Measurements from ENCODE around the gene GPRC5D. TPM values are rescaled to one million over a fixed set of nuclear protein-coding genes. Genes with fewer than 3 reads are reported as not detected.
A peak's percentile ranks its signal among the peaks of the same experiment; 100 is the strongest.

The GPRC5D gene
- polyA plus RNA-seq, 1 donor from 2014 or later, result not detected

DNA sequence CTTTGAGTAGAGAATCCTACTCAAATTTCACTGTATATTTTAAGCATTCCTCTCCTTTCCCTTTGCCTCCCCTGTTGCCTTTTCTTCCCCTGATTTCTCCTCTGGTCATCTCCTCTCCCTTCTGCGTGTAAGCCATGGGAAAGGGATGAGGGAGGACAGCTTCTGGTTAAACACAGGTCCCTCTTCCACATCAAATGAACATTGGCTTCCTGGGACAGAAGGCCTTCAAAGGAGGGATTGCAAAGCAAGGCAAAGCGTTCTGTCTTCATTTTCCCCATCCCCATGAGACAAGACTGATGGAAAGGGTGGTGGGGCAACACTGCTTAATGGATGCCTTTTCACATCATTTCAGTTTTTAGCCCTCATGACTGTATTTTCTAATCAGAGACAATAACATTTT is 34.5 kb downstream of the GPRC5D start:
- H3K27ac ChIP-seq (ENCODE audit: low read length), result no peak overlapping the region

GRCh38 chr12:12916135-12916944 is 35.6 kb downstream of the GPRC5D start:
- Histone ChIP-seq H3K9ac (ENCODE audit: low read length) (no peak overlapping the region), H3K9me2 (ENCODE audit: insufficient read depth, low read length) (no peaks in the 10 kb centered on the region), H3K4me2 (ENCODE audit: low read length) (no peak overlapping the region), H3K4me3 (ENCODE audit: low read length) (no peak overlapping the region), H3K36me3 (ENCODE audit: insufficient read depth, low read length) (no peaks in the 10 kb centered on the region), H3K9me3 (ENCODE audit: low read length) (no peaks in the 10 kb centered on the region), H3K27ac (ENCODE audit: low read length) (no peak overlapping the region), H2AFZ (ENCODE audit: low read depth, low read length) (no peak overlapping the region), H4K20me1 (ENCODE audit: insufficient read depth) (no peaks in the 10 kb centered on the region), H3F3A (ENCODE audit: insufficient read depth, low read length, poor library complexity, severe bottlenecking) (no peaks in the 10 kb centered on the region), H3K27me3 (ENCODE audit: insufficient read depth, low read depth, low read length) (no peaks in the 10 kb centered on the region), H3K79me2 (replicated peaks; ENCODE audit: insufficient read depth, low read length) (no peaks in the 10 kb centered on the region)
- TF ChIP-seq EP300 (conservative IDR thresholded peaks at IDR 0.05; ENCODE audit: poor library complexity, severe bottlenecking), result no peak
- TF ChIP-seq POLR2AphosphoS5 (IDR thresholded peaks at IDR 0.05), result no peak
- no peak for TF ChIP-seq MXI1 (conservative IDR thresholded peaks at IDR 0.05; ENCODE audit: poor library complexity, severe bottlenecking)
- peak; percentile 98 for TF ChIP-seq SMC3 (conservative IDR thresholded peaks at IDR 0.05; ENCODE audit: poor library complexity)
- TF ChIP-seq REST (IDR thresholded peaks at IDR 0.05; ENCODE audit: borderline replicate concordance), result no peak
- no peak for TF ChIP-seq TAF1 (IDR thresholded peaks at IDR 0.05; ENCODE audit: low read depth)
- peak; percentile 99 for TF ChIP-seq RAD21 (conservative IDR thresholded peaks at IDR 0.05)

More for the DNA sequence above, 34.5 kb downstream of the GPRC5D start:
- Histone ChIP-seq H3K4me2 (ENCODE audit: low read length) (no peak overlapping the region), H3K9me3 (ENCODE audit: low read length) (no peaks in the 10 kb centered on the region), H2AFZ (ENCODE audit: low read depth, low read length) (no peak overlapping the region), H3K36me3 (ENCODE audit: insufficient read depth, low read length) (no peaks in the 10 kb centered on the region), H4K20me1 (ENCODE audit: insufficient read depth) (no peaks in the 10 kb centered on the region), H3K27me3 (ENCODE audit: insufficient read depth, low read depth, low read length) (no peaks in the 10 kb centered on the region), H3K4me3 (ENCODE audit: low read length) (no peak overlapping the region), H3K79me2 (replicated peaks; ENCODE audit: insufficient read depth, low read length) (no peaks in the 10 kb centered on the region), H3K9me2 (ENCODE audit: insufficient read depth, low read length) (no peaks in the 10 kb centered on the region), H3K9ac (ENCODE audit: low read length) (no peak overlapping the region), H3F3A (ENCODE audit: insufficient read depth, low read length, poor library complexity, severe bottlenecking) (no peaks in the 10 kb centered on the region)
- TF ChIP-seq RAD21 (conservative IDR thresholded peaks at IDR 0.05), result no peak
- no peak for TF ChIP-seq REST (IDR thresholded peaks at IDR 0.05; ENCODE audit: borderline replicate concordance)
- no peak for TF ChIP-seq MXI1 (conservative IDR thresholded peaks at IDR 0.05; ENCODE audit: poor library complexity, severe bottlenecking)
- TF ChIP-seq CTCF (IDR thresholded peaks at IDR 0.05; ENCODE audit: poor library complexity, severe bottlenecking), result no peak
- TF ChIP-seq EP300 (conservative IDR thresholded peaks at IDR 0.05; ENCODE audit: poor library complexity, severe bottlenecking), result no peak
- no peak for TF ChIP-seq TAF1 (IDR thresholded peaks at IDR 0.05; ENCODE audit: low read depth)
- TF ChIP-seq EZH2 (IDR thresholded peaks at IDR 0.05; ENCODE audit: borderline replicate concordance, insufficient read depth, low read length, poor library complexity, severe bottlenecking), result no peak
- no peak for TF ChIP-seq SMC3 (conservative IDR thresholded peaks at IDR 0.05; ENCODE audit: poor library complexity)
- TF ChIP-seq POLR2AphosphoS5 (IDR thresholded peaks at IDR 0.05), result no peak

All from neural cell (in vitro differentiated cells).